GM21367 (cell line): Measurements from ENCODE around the gene FOSL2.

Source experiments
- ATAC-seq: cut with Tn5 transposase; IDR thresholded peaks from one replicate; pipeline ENCODE4 v1.9.1; 2021; ENCODE audit not compliant: unreplicated experiment

FOSL2 gene

GRCh38 chr2:28429636-28430376 lies 37.1 kb downstream of the FOSL2 start:
- ATAC-seq = no peak

- no peak for ATAC-seq
Observed at GRCh38 chr2:28430377-28430765, 37.7 kb downstream of the FOSL2 start.

GRCh38 chr2:28430788-28431418 lies 38.2 kb downstream of the FOSL2 start:
- ATAC-seq = no peak

- no peak for ATAC-seq
Observed at GRCh38 chr2:28431741-28432140, 39.1 kb downstream of the FOSL2 start.

- no peak for ATAC-seq
Observed at GRCh38 chr2:28432362-28432761, 39.7 kb downstream of the FOSL2 start.

GRCh38 chr2:28433215-28433614 lies 40.6 kb downstream of the FOSL2 start:
- ATAC-seq = no peak

GRCh38 chr2:28433935-28434599 lies 41.4 kb downstream of the FOSL2 start:
- ATAC-seq = no peak

GRCh38 chr2:28434600-28434989 lies 41.9 kb downstream of the FOSL2 start:
- no peak for ATAC-seq

GRCh38 chr2:28435241-28435640 lies 42.6 kb downstream of the FOSL2 start:
- no peak for ATAC-seq

GRCh38 chr2:28435814-28436351 lies 43.2 kb downstream of the FOSL2 start:
- ATAC-seq = no peak

GRCh38 chr2:28436525-28437051 lies 43.9 kb downstream of the FOSL2 start:
- no peak for ATAC-seq

GRCh38 chr2:28437149-28437835 lies 44.6 kb downstream of the FOSL2 start:
- ATAC-seq = no peak

GRCh38 chr2:28437918-28438317 lies 45.3 kb downstream of the FOSL2 start:
- no peak for ATAC-seq

GRCh38 chr2:28438532-28439063 lies 45.9 kb downstream of the FOSL2 start:
- ATAC-seq = no peak

GRCh38 chr2:28439127-28439526 lies 46.5 kb downstream of the FOSL2 start:
- ATAC-seq = no peak

GRCh38 chr2:28439763-28440162 lies 47.1 kb downstream of the FOSL2 start:
- no peak for ATAC-seq

- ATAC-seq = no peak
Observed at GRCh38 chr2:28442328-28442727, 49.7 kb downstream of the FOSL2 start.

GRCh38 chr2:28444956-28445355 lies 52.3 kb downstream of the FOSL2 start:
- no peak for ATAC-seq

- no peak for ATAC-seq
Observed at GRCh38 chr2:28445448-28446258, 53.0 kb downstream of the FOSL2 start.

GRCh38 chr2:28446531-28446930 lies 53.9 kb downstream of the FOSL2 start:
- no peak for ATAC-seq
